OCI-LY1 (cell line): Measurements from ENCODE around the gene ATP5MK.

Source experiments
- H2AFZ ChIP-seq: fragments of 200-600 bp; sonication (generic), shearing (Covaris generic); 2 replicates; pipeline ENCODE4 v1.6.0; 2014; ENCODE audit warnings: antibody characterized with exemption, mild to moderate bottlenecking, low read length
- H3F3A ChIP-seq: fragments of 200-600 bp; sonication (generic), shearing (Covaris generic); 2 replicates; pipeline ENCODE4 v1.6.0; 2014; ENCODE audit warnings: mild to moderate bottlenecking, antibody characterized with exemption, low read length, moderate library complexity; ENCODE audit not compliant: insufficient read depth
- H3K27ac ChIP-seq: fragments of 200-600 bp; sonication (generic); 2 replicates; pipeline ENCODE4 v1.5.1; 2014; ENCODE audit warnings: low read length, mixed run types, mild to moderate bottlenecking, low read depth; ENCODE audit not compliant: poor library complexity, severe bottlenecking
- H3K27me3 ChIP-seq: fragments of 200-600 bp; sonication (generic); 2 replicates; pipeline ENCODE4 v1.6.0; 2014; ENCODE audit warnings: antibody characterized with exemption, mild to moderate bottlenecking, low read length, moderate library complexity; ENCODE audit not compliant: insufficient read depth
- H3K36me3 ChIP-seq: fragments of 200-600 bp; sonication (generic); 2 replicates; pipeline ENCODE4 v1.6.1; 2014; ENCODE audit warnings: mild to moderate bottlenecking, antibody characterized with exemption, low read length, moderate library complexity, mixed read lengths; ENCODE audit not compliant: insufficient read depth
- H3K4me1 ChIP-seq: fragments of 200-600 bp; sonication (generic); 2 replicates; pipeline ENCODE4 v1.5.1; 2014; ENCODE audit warnings: mild to moderate bottlenecking, low read length, moderate library complexity; ENCODE audit not compliant: insufficient read depth, severe bottlenecking
- H3K4me2 ChIP-seq: fragments of 200-600 bp; sonication (generic), shearing (Covaris generic); 2 replicates; pipeline ENCODE4 v1.6.1; 2014; ENCODE audit warnings: low read length
- H3K4me3 ChIP-seq: fragments of 200-600 bp; sonication (generic); 2 replicates; pipeline ENCODE4 v1.5.1; 2014; ENCODE audit warnings: low read length, low read depth, mild to moderate bottlenecking, mixed read lengths; ENCODE audit not compliant: poor library complexity, severe bottlenecking
- H3K79me2 ChIP-seq: fragments of 200-600 bp; shearing (Covaris generic); 2 replicates; pipeline ENCODE4 v1.6.1; 2016; ENCODE audit warnings: mixed run types, low read length, mixed read lengths; ENCODE audit not compliant: insufficient read depth
- H3K9ac ChIP-seq: fragments of 200-600 bp; sonication (generic), shearing (Covaris generic); 2 replicates; pipeline ENCODE4 v1.6.1; 2014; ENCODE audit warnings: mild to moderate bottlenecking, low read length, mixed read lengths
- H3K9me2 ChIP-seq: fragments of 200-600 bp; sonication (generic), shearing (Covaris generic); 2 replicates; pipeline ENCODE4 v1.6.1; 2014; ENCODE audit warnings: low read depth, mild to moderate bottlenecking, low read length, mixed read lengths
- H3K9me3 ChIP-seq: fragments of 200-600 bp; shearing (Covaris generic); 2 replicates; pipeline ENCODE4 v1.6.1; 2014; ENCODE audit warnings: low read length, mixed read lengths
- H4K20me1 ChIP-seq: fragments of 200-600 bp; sonication (generic), shearing (Covaris generic); 2 replicates; pipeline ENCODE4 v1.6.0; 2016; ENCODE audit warnings: mild to moderate bottlenecking, low read length; ENCODE audit not compliant: insufficient read depth
- EZH2 ChIP-seq: fragments of 200-600 bp; sonication (generic), shearing (Covaris generic); IDR thresholded peaks from 2 replicates; pipeline ENCODE4 v1.8.0; 2017; ENCODE audit warnings: borderline replicate concordance, mixed run types, mild to moderate bottlenecking, antibody characterized with exemption, low read length, moderate library complexity, mixed read lengths
- TF ChIP-seq, protein P1 (sequence below): fragments of 200-600 bp; sonication (generic), shearing (Covaris generic); IDR thresholded peaks from 2 replicates; pipeline ENCODE4 v1.5.1; 2017; ENCODE audit warnings: mild to moderate bottlenecking, antibody characterized with exemption, low read length, moderate library complexity, mixed read lengths

Gene ATP5MK

DNA sequence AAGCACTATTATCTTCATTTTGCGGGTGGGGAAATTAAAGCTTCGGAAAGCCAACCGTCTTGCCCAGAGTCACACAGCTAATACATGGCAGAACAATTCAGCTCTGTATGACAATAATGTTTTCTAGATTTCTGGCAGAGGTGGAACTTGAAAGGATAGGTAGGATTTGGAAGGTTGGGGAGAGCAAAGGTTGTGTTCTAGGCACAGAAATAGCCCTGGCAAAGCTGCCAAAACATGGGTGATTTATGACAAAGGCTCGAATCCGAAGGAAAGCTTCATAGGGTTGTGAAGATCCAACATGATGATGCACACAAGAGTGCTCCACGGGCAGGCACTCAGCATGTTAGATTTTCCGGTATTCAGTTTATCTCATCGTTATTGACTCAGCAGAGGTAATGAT, 19.3 kb upstream of the ATP5MK start:
- H3K9me3 ChIP-seq, result no peaks in the 10 kb centered on the region
- H3K36me3 ChIP-seq, result peaks cover 87% of the 10 kb centered on the region
- no peaks in the 10 kb centered on the region for H3K27me3 ChIP-seq
- no peak overlapping the region for H3K27ac ChIP-seq
- H2AFZ ChIP-seq, result no peak overlapping the region
- no peak overlapping the region for H3K9ac ChIP-seq
- no peaks in the 10 kb centered on the region for H3K4me1 ChIP-seq
- no peaks in the 10 kb centered on the region for H3K79me2 ChIP-seq
- no peaks in the 10 kb centered on the region for H4K20me1 ChIP-seq
- no peak for TF ChIP-seq EZH2
- TF ChIP-seq, protein P1, sequence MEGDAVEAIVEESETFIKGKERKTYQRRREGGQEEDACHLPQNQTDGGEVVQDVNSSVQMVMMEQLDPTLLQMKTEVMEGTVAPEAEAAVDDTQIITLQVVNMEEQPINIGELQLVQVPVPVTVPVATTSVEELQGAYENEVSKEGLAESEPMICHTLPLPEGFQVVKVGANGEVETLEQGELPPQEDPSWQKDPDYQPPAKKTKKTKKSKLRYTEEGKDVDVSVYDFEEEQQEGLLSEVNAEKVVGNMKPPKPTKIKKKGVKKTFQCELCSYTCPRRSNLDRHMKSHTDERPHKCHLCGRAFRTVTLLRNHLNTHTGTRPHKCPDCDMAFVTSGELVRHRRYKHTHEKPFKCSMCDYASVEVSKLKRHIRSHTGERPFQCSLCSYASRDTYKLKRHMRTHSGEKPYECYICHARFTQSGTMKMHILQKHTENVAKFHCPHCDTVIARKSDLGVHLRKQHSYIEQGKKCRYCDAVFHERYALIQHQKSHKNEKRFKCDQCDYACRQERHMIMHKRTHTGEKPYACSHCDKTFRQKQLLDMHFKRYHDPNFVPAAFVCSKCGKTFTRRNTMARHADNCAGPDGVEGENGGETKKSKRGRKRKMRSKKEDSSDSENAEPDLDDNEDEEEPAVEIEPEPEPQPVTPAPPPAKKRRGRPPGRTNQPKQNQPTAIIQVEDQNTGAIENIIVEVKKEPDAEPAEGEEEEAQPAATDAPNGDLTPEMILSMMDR, result no peak
- no peaks in the 10 kb centered on the region for H3F3A ChIP-seq
- H3K4me2 ChIP-seq, result no peak overlapping the region
- no peaks in the 10 kb centered on the region for H3K9me2 ChIP-seq
- H3K4me3 ChIP-seq, result no peak overlapping the region

DNA sequence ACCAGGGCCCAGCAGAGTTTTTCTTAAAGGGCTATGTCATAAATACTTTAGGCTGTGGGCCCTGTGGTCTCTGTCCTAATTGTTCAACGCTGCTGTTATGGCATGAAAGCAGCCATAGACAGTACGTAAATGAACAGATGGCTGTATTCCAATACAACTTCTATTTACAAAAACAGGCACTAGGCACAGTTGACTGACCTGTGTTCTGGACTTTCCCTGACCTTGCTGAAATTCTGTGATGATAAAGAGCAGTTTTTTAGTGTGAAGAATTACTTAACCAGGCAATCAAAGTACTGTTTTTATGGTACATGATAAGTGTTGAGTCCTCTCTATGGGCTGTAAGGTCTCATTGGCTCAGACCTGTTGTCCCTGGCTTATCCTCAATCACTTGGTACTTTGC, 17.3 kb upstream of the ATP5MK start:
- Histone ChIP-seq H2AFZ (no peak overlapping the region), H3K4me3 (no peak overlapping the region), H3K79me2 (no peaks in the 10 kb centered on the region), H3K4me1 (no peaks in the 10 kb centered on the region), H3K9me3 (no peaks in the 10 kb centered on the region), H3K27me3 (no peaks in the 10 kb centered on the region), H3K9me2 (no peaks in the 10 kb centered on the region), H3K27ac (no peak overlapping the region), H3K9ac (no peak overlapping the region), H3K4me2 (no peak overlapping the region), H3K36me3 (peaks cover 86% of the 10 kb centered on the region), H4K20me1 (no peaks in the 10 kb centered on the region), H3F3A (no peaks in the 10 kb centered on the region)
- TF ChIP-seq EZH2, result no peak
- TF ChIP-seq, protein P1, result no peak

DNA sequence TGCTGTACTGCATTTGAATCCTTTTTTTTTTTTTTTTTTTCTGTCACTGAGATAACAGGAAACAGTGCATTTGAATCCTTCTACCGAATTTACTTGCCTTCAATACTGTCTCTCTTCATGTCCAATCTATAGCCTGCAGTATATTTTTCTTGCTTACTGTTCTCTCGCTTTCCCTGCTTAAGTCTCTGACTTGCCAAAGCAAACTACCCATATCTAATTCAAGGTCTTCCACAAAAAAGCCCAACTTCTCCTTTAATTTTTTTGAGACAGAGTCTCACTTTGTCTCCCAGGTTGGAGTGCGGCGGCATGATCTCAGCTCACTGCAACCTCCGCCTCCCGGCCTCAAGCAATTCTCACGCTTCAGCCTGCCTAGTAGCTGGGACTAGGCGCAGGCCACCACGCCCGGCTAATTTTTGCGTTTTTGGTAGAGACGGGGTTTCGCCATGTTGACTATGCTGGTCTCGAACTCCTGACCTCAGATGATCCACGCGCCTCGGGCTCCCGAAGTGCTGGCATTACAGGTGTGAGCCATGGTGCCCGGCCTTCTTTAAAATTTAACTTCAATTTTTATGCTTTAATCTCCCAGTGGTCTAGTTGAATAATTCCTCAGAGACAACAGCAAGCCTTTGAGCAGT, 1.0 kb upstream of the ATP5MK start:
- H3K27ac ChIP-seq, result no peak overlapping the region

More for the DNA sequence above, 1.0 kb upstream of the ATP5MK start:
- TF ChIP-seq, protein P1, result no peak
- TF ChIP-seq EZH2, result no peak
- H3K9me2 ChIP-seq, result no peaks in the 10 kb centered on the region
- H3K27me3 ChIP-seq, result no peaks in the 10 kb centered on the region
- H3K79me2 ChIP-seq, result peaks cover 46% of the 10 kb centered on the region
- peak overlapping the region; percentile 85 for H3K4me3 ChIP-seq
- 0 out of 2 replicates have a peak overlapping the region, but pooled peaks have one; percentile 26 for H2AFZ ChIP-seq
- no peaks in the 10 kb centered on the region for H4K20me1 ChIP-seq
- H3K9ac ChIP-seq, result peak overlapping the region; percentile 93
- H3K9me3 ChIP-seq, result no peaks in the 10 kb centered on the region
- H3K4me1 ChIP-seq, result peaks cover 31% of the 10 kb centered on the region
- H3F3A ChIP-seq, result no peaks in the 10 kb centered on the region
- peak overlapping the region; percentile 78 for H3K4me2 ChIP-seq
- peaks cover 50% of the 10 kb centered on the region for H3K36me3 ChIP-seq
